K562 (cell line): ENCODE results near the gene GAMT. TPM values are rescaled to one million over a fixed set of nuclear protein-coding genes. Genes with fewer than 3 reads are reported as not detected.

Source experiments
- HNRNPLL ChIP-seq: fragments of 200-400 bp; formaldehyde crosslinking; IDR thresholded peaks from 2 replicates; pipeline ENCODE4 v1.6.1; 2017; ENCODE audit warnings: low read length, low read depth, mild to moderate bottlenecking; ENCODE audit not compliant: poor library complexity, severe bottlenecking
- MAFF ChIP-seq: IDR thresholded peaks from 2 replicates; pipeline ENCODE4 v1.6.1; 2012; ENCODE audit warnings: low read length, improper control_type of control experiment
- PML ChIP-seq: IDR thresholded peaks from 2 replicates; pipeline ENCODE4 v1.6.1; 2012; ENCODE audit warnings: low read length, inconsistent platforms
- SRSF1 ChIP-seq: fragments of 200-400 bp; formaldehyde crosslinking; IDR thresholded peaks from 2 replicates; pipeline ENCODE4 v1.6.1; 2017; ENCODE audit warnings: mild to moderate bottlenecking, low read depth, low read length, moderate library complexity
- SRSF9 ChIP-seq: fragments of 200-400 bp; formaldehyde crosslinking; IDR thresholded peaks from 2 replicates; pipeline ENCODE4 v1.6.1; 2017; ENCODE audit warnings: low read depth, low read length, borderline replicate concordance
- ZNF217 ChIP-seq: sonication (generic); formaldehyde crosslinking; IDR thresholded peaks from 2 replicates; pipeline ENCODE4 v1.8.0; 2022; ENCODE audit warnings: mild to moderate bottlenecking, missing genetic modification reagents
- polyA plus RNA-seq, 8 experiments: library from polyadenylated mRNA; depleted of rRNA in 4 of 8; stranded (reverse) in 5 of 8; unstranded in 3 of 8; fragments of >200 nt; fragmentation: Nextera tagmentation in 2 of 8; fragmentation: Illumina TruSeq in 1 of 8; extraction: Ambion mirVana in 2 of 8; extraction: Trizol in 1 of 8; gene quantifications; 2 replicates each; pipeline versions ENCODE4 v1.2.1 to v1.2.3, GENCODE V29; 2011 to 2014; ENCODE audit warnings: inconsistent platforms in 1 of 8, missing spikeins in 1 of 8
- total RNA-seq, 7 experiments: library from RNA; depleted of rRNA in 6 of 7; stranded (reverse); fragments of >200 nt in 6 of 7; fragmentation: Illumina TruSeq in 2 of 7; extraction: Trizol in 2 of 7; gene quantifications; 2 replicates each; pipeline versions ENCODE4 v1.2.1 to v1.2.3, GENCODE V29; 2011 to 2021; ENCODE audit warnings: low replicate concordance in 1 of 7
- TF ChIP-seq, protein P1 (sequence below): fragments of 450-650 bp; IDR thresholded peaks from 2 replicates; pipeline ENCODE4 v1.6.1; 2016; ENCODE audit warnings: low read depth
- TF ChIP-seq, protein P2 (sequence below): sonication (generic); formaldehyde crosslinking; IDR thresholded peaks from 2 replicates; pipeline ENCODE4 v1.8.0; 2022; ENCODE audit warnings: missing genetic modification reagents, mild to moderate bottlenecking, borderline replicate concordance

GAMT gene
- total and polyA plus RNA-seq, 9 of the 15 experiments (the other 6 are each of a cell fraction or from before 2014, with no cell fraction given), result 1.3 to 35.3 (median 27.2) TPM

DNA sequence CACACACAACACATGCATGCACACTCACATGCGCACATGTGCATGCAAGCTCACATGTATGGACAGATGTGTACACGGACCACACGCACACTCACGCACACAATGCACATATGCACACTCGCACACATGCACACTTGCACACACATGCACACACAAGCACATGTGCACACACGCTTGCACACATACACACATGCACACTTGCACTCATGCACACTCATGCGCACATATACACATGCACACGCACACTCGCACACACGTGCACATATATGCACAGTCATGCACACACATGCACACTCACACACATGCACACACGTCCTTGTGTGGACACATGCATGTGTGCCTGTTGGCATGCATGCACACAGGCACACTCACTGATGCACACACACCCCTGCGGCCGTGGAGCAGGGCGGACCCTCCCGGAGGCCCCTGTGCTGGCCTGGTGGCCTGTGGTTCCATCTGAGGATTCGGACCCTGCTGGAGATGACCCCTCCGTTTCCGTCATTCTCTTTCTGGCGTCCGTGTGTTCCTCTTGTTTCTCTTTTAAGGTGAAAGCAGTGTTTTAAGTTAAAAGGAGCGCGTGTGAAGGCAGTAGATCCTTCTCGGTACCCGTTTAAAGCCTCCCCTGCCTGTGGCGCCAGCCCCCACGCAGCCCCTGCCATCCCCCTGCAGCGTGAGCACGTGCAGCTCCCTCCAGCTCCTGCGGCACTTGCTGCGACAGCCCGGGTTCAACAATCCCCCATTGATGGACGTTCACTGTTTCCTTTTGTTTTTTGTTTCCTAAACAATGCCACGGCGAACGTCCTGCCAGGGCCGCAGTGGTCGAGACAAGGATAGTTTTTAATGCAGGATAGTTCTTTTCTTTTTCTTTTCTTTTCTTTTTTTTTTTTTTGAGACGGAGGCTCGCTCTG lies 12.1 kb downstream of the GAMT start (continued):
- TF ChIP-seq, protein P1, sequence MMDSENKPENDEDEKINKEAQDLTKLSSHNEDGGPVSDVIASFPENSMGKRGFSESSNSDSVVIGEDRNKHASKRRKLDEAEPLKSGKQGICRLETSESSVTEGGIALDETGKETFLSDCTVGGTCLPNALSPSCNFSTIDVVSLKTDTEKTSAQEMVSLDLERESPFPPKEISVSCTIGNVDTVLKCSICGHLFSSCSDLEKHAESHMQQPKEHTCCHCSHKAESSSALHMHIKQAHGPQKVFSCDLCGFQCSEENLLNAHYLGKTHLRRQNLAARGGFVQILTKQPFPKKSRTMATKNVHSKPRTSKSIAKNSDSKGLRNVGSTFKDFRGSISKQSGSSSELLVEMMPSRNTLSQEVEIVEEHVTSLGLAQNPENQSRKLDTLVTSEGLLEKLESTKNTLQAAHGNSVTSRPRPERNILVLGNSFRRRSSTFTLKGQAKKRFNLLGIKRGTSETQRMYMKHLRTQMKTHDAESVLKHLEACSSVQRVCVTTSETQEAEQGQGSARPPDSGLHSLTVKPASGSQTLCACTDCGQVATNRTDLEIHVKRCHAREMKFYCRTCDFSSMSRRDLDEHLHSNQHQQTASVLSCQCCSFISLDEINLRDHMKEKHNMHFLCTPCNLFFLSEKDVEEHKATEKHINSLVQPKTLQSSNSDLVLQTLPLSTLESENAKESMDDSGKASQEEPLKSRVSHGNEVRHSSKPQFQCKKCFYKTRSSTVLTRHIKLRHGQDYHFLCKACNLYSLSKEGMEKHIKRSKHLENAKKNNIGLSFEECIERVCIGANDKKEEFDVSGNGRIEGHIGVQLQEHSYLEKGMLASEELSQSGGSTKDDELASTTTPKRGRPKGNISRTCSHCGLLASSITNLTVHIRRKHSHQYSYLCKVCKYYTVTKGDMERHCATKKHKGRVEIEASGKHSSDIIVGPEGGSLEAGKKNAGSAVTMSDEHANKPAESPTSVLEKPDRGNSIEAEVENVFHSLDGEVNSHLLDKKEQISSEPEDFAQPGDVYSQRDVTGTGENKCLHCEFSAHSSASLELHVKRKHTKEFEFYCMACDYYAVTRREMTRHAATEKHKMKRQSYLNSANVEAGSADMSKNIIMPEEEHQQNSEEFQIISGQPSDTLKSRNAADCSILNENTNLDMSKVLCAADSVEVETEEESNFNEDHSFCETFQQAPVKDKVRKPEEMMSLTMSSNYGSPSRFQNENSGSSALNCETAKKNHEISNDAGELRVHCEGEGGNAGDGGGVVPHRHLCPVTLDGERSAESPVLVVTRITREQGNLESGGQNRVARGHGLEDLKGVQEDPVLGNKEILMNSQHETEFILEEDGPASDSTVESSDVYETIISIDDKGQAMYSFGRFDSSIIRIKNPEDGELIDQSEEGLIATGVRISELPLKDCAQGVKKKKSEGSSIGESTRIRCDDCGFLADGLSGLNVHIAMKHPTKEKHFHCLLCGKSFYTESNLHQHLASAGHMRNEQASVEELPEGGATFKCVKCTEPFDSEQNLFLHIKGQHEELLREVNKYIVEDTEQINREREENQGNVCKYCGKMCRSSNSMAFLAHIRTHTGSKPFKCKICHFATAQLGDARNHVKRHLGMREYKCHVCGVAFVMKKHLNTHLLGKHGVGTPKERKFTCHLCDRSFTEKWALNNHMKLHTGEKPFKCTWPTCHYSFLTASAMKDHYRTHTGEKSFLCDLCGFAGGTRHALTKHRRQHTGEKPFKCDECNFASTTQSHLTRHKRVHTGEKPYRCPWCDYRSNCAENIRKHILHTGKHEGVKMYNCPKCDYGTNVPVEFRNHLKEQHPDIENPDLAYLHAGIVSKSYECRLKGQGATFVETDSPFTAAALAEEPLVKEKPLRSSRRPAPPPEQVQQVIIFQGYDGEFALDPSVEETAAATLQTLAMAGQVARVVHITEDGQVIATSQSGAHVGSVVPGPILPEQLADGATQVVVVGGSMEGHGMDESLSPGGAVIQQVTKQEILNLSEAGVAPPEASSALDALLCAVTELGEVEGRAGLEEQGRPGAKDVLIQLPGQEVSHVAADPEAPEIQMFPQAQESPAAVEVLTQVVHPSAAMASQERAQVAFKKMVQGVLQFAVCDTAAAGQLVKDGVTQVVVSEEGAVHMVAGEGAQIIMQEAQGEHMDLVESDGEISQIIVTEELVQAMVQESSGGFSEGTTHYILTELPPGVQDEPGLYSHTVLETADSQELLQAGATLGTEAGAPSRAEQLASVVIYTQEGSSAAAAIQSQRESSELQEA, result no peak
- TF ChIP-seq SRSF1, result no peak
- TF ChIP-seq SRSF9, result no peak
- TF ChIP-seq PML, result no peak
- TF ChIP-seq ZNF217 (CRISPR knock-in tag), result no peak
- no peak for TF ChIP-seq MAFF
- TF ChIP-seq, protein P2, sequence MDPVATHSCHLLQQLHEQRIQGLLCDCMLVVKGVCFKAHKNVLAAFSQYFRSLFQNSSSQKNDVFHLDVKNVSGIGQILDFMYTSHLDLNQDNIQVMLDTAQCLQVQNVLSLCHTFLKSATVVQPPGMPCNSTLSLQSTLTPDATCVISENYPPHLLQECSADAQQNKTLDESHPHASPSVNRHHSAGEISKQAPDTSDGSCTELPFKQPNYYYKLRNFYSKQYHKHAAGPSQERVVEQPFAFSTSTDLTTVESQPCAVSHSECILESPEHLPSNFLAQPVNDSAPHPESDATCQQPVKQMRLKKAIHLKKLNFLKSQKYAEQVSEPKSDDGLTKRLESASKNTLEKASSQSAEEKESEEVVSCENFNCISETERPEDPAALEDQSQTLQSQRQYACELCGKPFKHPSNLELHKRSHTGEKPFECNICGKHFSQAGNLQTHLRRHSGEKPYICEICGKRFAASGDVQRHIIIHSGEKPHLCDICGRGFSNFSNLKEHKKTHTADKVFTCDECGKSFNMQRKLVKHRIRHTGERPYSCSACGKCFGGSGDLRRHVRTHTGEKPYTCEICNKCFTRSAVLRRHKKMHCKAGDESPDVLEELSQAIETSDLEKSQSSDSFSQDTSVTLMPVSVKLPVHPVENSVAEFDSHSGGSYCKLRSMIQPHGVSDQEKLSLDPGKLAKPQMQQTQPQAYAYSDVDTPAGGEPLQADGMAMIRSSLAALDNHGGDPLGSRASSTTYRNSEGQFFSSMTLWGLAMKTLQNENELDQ (CRISPR knock-in tag), result no peak
- peak; percentile 55 for TF ChIP-seq HNRNPLL
